ENCODE results near the gene CYP2J2. TPM values are rescaled to one million over a fixed set of nuclear protein-coding genes. Genes with fewer than 3 reads are reported as not detected.

Gene CYP2J2
- polyA plus RNA-seq, 1 donor (not counting 4 experiments of a cell fraction or from before 2014, with no cell fraction given), result 6.7 TPM

- TF ChIP-seq CTCF (optimal IDR thresholded peaks at IDR 0.05 in 1 of 3, IDR thresholded peaks at IDR 0.05 in 1 of 3, conservative IDR thresholded peaks at IDR 0.05 in 1 of 3; ENCODE audit: extremely low read depth in 1 of 3, insufficient read depth in 2 of 3, low read length in 3 of 3), result no peak
- TF ChIP-seq EZH2 (IDR thresholded peaks at IDR 0.05; ENCODE audit: low read length), result no peak
- no peak overlapping the region for H3K4me2 ChIP-seq (ENCODE audit: control insufficient read depth, extremely low read depth, insufficient read depth, low read depth, low read length)
- H3K27ac ChIP-seq (ENCODE audit: control insufficient read depth, insufficient read depth, low read length), result no peak overlapping the region
- FAIRE-seq (no peak), DNase-seq (ENCODE audit: low read depth, low spot score) (no peak)
- no peaks in the 10 kb centered on the region for H3K36me3 ChIP-seq (ENCODE audit: control insufficient read depth in 2 of 2, extremely low read depth in 1 of 2, insufficient read depth in 2 of 2, low read length in 2 of 2)
- dilution Hi-C loops (cut with MboI; ENCODE audit: extremely low pct_ligation_motif_present, low sequenced_read_pairs), result loop anchor here (5.0 kb wide), 1 partner anchor 52 kb away; no protein-coding TSS in a partner anchor
- H4K20me1 ChIP-seq (ENCODE audit: control insufficient read depth, extremely low read depth, insufficient read depth, low read length), result no peaks in the 10 kb centered on the region
- no peaks in the 10 kb centered on the region for H3K4me1 ChIP-seq (ENCODE audit: control insufficient read depth, extremely low read depth, insufficient read depth, low read length)
- no peak overlapping the region for H3K4me3 ChIP-seq (ENCODE audit: control insufficient read depth in 2 of 3, extremely low read depth in 1 of 3, insufficient read depth in 2 of 3, low read depth in 1 of 3, low read length in 3 of 3)
- H3K9me1 ChIP-seq (ENCODE audit: control insufficient read depth, extremely low read depth, insufficient read depth, low read length), result no peaks in the 10 kb centered on the region
- H3K9ac ChIP-seq (ENCODE audit: control insufficient read depth, extremely low read depth, insufficient read depth, low read length), result no peak overlapping the region
- H3K27me3 ChIP-seq (ENCODE audit: control insufficient read depth, extremely low read depth, insufficient read depth, low read length), result no peaks in the 10 kb centered on the region
- no peaks in the 10 kb centered on the region for H3K9me3 ChIP-seq (ENCODE audit: control insufficient read depth, low read depth, low read length)
- H3K79me2 ChIP-seq (ENCODE audit: control insufficient read depth, insufficient read depth, low read length), result no peaks in the 10 kb centered on the region
- no peak overlapping the region for H2AFZ ChIP-seq (ENCODE audit: control insufficient read depth, low read length)
Observed at GRCh38 chr1:59879996-59880505, 46.5 kb downstream of the CYP2J2 start.

- Histone ChIP-seq H4K20me1 (ENCODE audit: control insufficient read depth, extremely low read depth, insufficient read depth, low read length) (no peaks in the 10 kb centered on the region), H3K27ac (ENCODE audit: control insufficient read depth, insufficient read depth, low read length) (no peak overlapping the region), H3K4me2 (ENCODE audit: control insufficient read depth, extremely low read depth, insufficient read depth, low read depth, low read length) (no peak overlapping the region), H3K9me1 (ENCODE audit: control insufficient read depth, extremely low read depth, insufficient read depth, low read length) (no peaks in the 10 kb centered on the region), H3K27me3 (ENCODE audit: control insufficient read depth, extremely low read depth, insufficient read depth, low read length) (no peaks in the 10 kb centered on the region), H3K79me2 (ENCODE audit: control insufficient read depth, insufficient read depth, low read length) (no peaks in the 10 kb centered on the region), H3K36me3 (ENCODE audit: control insufficient read depth in 2 of 2, extremely low read depth in 1 of 2, insufficient read depth in 2 of 2, low read length in 2 of 2) (no peaks in the 10 kb centered on the region), H3K4me1 (ENCODE audit: control insufficient read depth, extremely low read depth, insufficient read depth, low read length) (no peaks in the 10 kb centered on the region), H3K9me3 (ENCODE audit: control insufficient read depth, low read depth, low read length) (no peaks in the 10 kb centered on the region), H2AFZ (ENCODE audit: control insufficient read depth, low read length) (no peak overlapping the region), H3K9ac (ENCODE audit: control insufficient read depth, extremely low read depth, insufficient read depth, low read length) (no peak overlapping the region), H3K4me3 (ENCODE audit: control insufficient read depth in 2 of 3, extremely low read depth in 1 of 3, insufficient read depth in 2 of 3, low read depth in 1 of 3, low read length in 3 of 3) (no peak overlapping the region)
- FAIRE-seq (peak; percentile 68), DNase-seq (ENCODE audit: low read depth, low spot score) (peak; percentile 49)
- TF ChIP-seq EZH2 (IDR thresholded peaks at IDR 0.05; ENCODE audit: low read length) (no peak), CTCF (optimal IDR thresholded peaks at IDR 0.05 in 1 of 3, IDR thresholded peaks at IDR 0.05 in 1 of 3, conservative IDR thresholded peaks at IDR 0.05 in 1 of 3; ENCODE audit: extremely low read depth in 1 of 3, insufficient read depth in 2 of 3, low read length in 3 of 3) (peak; percentile 55 to 79 (median 64))
- dilution Hi-C loops (cut with MboI; ENCODE audit: extremely low pct_ligation_motif_present, low sequenced_read_pairs), result no loop called here
Observed at GRCh38 chr1:59879574-59879973, 47.0 kb downstream of the CYP2J2 start.

Data from keratinocyte (primary cell).